HepG2 (cell line): ENCODE data around the gene BPI.

Source experiments
- CEBPB ChIP-seq: IDR thresholded peaks from 2 replicates; pipeline ENCODE4 v1.6.1; 2011; ENCODE audit warnings: low read depth, low read length, improper control_type of control experiment, borderline replicate concordance
- ZBTB1 ChIP-seq: sonication (generic); formaldehyde crosslinking; IDR thresholded peaks from 2 replicates; pipeline ENCODE4 v1.4.0; 2020; ENCODE audit warnings: missing genetic modification reagents, borderline replicate concordance
- ZNF263 ChIP-seq: sonication (generic); formaldehyde crosslinking; IDR thresholded peaks from 2 replicates; pipeline ENCODE4 v1.4.0; 2020; ENCODE audit warnings: missing genetic modification reagents

- TF ChIP-seq ZBTB1 (no peak), ZNF263 (CRISPR knock-in tag) (no peak), CEBPB (no peak)
Measured at GRCh38 chr20:38267901-38268514, 35.9 kb upstream of the BPI start.
